ENCODE measurements around the gene GHRH.

Gene GHRH

GRCh38 chr20:37229357-37229756 is 32.3 kb downstream of the GHRH start:
- Histone ChIP-seq H3K4me1 (ENCODE audit: control insufficient read depth in 1 of 2, insufficient read depth in 2 of 2, low read length in 2 of 2) (no peaks in the 10 kb centered on the region), H3K36me3 (ENCODE audit: control insufficient read depth in 1 of 2, insufficient read depth in 2 of 2, low read length in 2 of 2) (peaks cover 73 to 98% of the 10 kb centered on the region in 2 donors), H3K9me3 (ENCODE audit: control insufficient read depth in 1 of 2, low read length in 2 of 2) (no peaks in the 10 kb centered on the region), H3K9ac (ENCODE audit: low read depth in 1 of 2, low read length in 2 of 2) (no peak overlapping the region), H3K4me3 (ENCODE audit: low read depth in 1 of 2, low read length in 2 of 2) (no peak overlapping the region), H3K27ac (ENCODE audit: low read depth, low read length) (no peak overlapping the region), H3K27me3 (ENCODE audit: control insufficient read depth in 1 of 2, insufficient read depth in 2 of 2, low read length in 2 of 2) (no peaks in the 10 kb centered on the region)

- Histone ChIP-seq H3K27ac (ENCODE audit: low read depth, low read length) (no peak overlapping the region), H3K9ac (ENCODE audit: low read depth in 1 of 2, low read length in 2 of 2) (no peak overlapping the region), H3K36me3 (ENCODE audit: control insufficient read depth in 1 of 2, insufficient read depth in 2 of 2, low read length in 2 of 2) (peaks cover 74 to 98% of the 10 kb centered on the region in 2 donors)
Measured at GRCh38 chr20:37228656-37229055, 33.0 kb downstream of the GHRH start.

GRCh38 chr20:37228082-37228481 is 33.5 kb downstream of the GHRH start:
- Histone ChIP-seq H3K27me3 (ENCODE audit: control insufficient read depth in 1 of 2, insufficient read depth in 2 of 2, low read length in 2 of 2) (no peaks in the 10 kb centered on the region), H3K9me3 (ENCODE audit: control insufficient read depth in 1 of 2, low read length in 2 of 2) (no peaks in the 10 kb centered on the region), H3K36me3 (ENCODE audit: control insufficient read depth in 1 of 2, insufficient read depth in 2 of 2, low read length in 2 of 2) (peaks cover 75 to 99% of the 10 kb centered on the region in 2 donors), H3K27ac (ENCODE audit: low read depth, low read length) (no peak overlapping the region), H3K4me3 (ENCODE audit: low read depth in 1 of 2, low read length in 2 of 2) (no peak overlapping the region), H3K4me1 (ENCODE audit: control insufficient read depth in 1 of 2, insufficient read depth in 2 of 2, low read length in 2 of 2) (no peaks in the 10 kb centered on the region), H3K9ac (ENCODE audit: low read depth in 1 of 2, low read length in 2 of 2) (no peak overlapping the region)

More at GRCh38 chr20:37228656-37229055, 33.0 kb downstream of the GHRH start:
- Histone ChIP-seq H3K27me3 (ENCODE audit: control insufficient read depth in 1 of 2, insufficient read depth in 2 of 2, low read length in 2 of 2) (no peaks in the 10 kb centered on the region), H3K4me3 (ENCODE audit: low read depth in 1 of 2, low read length in 2 of 2) (no peak overlapping the region), H3K9me3 (ENCODE audit: control insufficient read depth in 1 of 2, low read length in 2 of 2) (no peaks in the 10 kb centered on the region), H3K4me1 (ENCODE audit: control insufficient read depth in 1 of 2, insufficient read depth in 2 of 2, low read length in 2 of 2) (no peaks in the 10 kb centered on the region)

GRCh38 chr20:37226889-37227288 is 34.7 kb downstream of the GHRH start:
- H3K27ac ChIP-seq (ENCODE audit: low read depth, low read length) = no peak overlapping the region
- no peaks in the 10 kb centered on the region for H3K27me3 ChIP-seq (ENCODE audit: control insufficient read depth in 1 of 2, insufficient read depth in 2 of 2, low read length in 2 of 2)
- H3K4me3 ChIP-seq (ENCODE audit: low read depth in 1 of 2, low read length in 2 of 2) = no peak overlapping the region
- H3K4me1 ChIP-seq (ENCODE audit: control insufficient read depth in 1 of 2, insufficient read depth in 2 of 2, low read length in 2 of 2) = no peaks in the 10 kb centered on the region
- peaks cover 68 to 91% of the 10 kb centered on the region in 2 donors for H3K36me3 ChIP-seq (ENCODE audit: control insufficient read depth in 1 of 2, insufficient read depth in 2 of 2, low read length in 2 of 2)
- no peak overlapping the region for H3K9ac ChIP-seq (ENCODE audit: low read depth in 1 of 2, low read length in 2 of 2)
- no peaks in the 10 kb centered on the region for H3K9me3 ChIP-seq (ENCODE audit: control insufficient read depth in 1 of 2, low read length in 2 of 2)

GRCh38 chr20:37225146-37225545 is 36.5 kb downstream of the GHRH start:
- Histone ChIP-seq H3K4me1 (ENCODE audit: control insufficient read depth in 1 of 2, insufficient read depth in 2 of 2, low read length in 2 of 2) (peaks cover 0 to 6% of the 10 kb centered on the region in 2 donors), H3K27ac (ENCODE audit: low read depth, low read length) (no peak overlapping the region), H3K36me3 (ENCODE audit: control insufficient read depth in 1 of 2, insufficient read depth in 2 of 2, low read length in 2 of 2) (peaks cover 58 to 81% of the 10 kb centered on the region in 2 donors)

GRCh38 chr20:37223053-37223452 is 38.6 kb downstream of the GHRH start:
- Histone ChIP-seq H3K9ac (ENCODE audit: low read depth in 1 of 2, low read length in 2 of 2) (no peak overlapping the region), H3K9me3 (ENCODE audit: control insufficient read depth in 1 of 2, low read length in 2 of 2) (no peaks in the 10 kb centered on the region), H3K4me3 (ENCODE audit: low read depth in 1 of 2, low read length in 2 of 2) (no peak overlapping the region), H3K27ac (ENCODE audit: low read depth, low read length) (no peak overlapping the region), H3K27me3 (ENCODE audit: control insufficient read depth in 1 of 2, insufficient read depth in 2 of 2, low read length in 2 of 2) (no peaks in the 10 kb centered on the region), H3K4me1 (ENCODE audit: control insufficient read depth in 1 of 2, insufficient read depth in 2 of 2, low read length in 2 of 2) (peaks cover 0 to 6% of the 10 kb centered on the region in 2 donors), H3K36me3 (ENCODE audit: control insufficient read depth in 1 of 2, insufficient read depth in 2 of 2, low read length in 2 of 2) (peaks cover 47 to 79% of the 10 kb centered on the region in 2 donors)

More at GRCh38 chr20:37225146-37225545, 36.5 kb downstream of the GHRH start:
- no peak overlapping the region for H3K4me3 ChIP-seq (ENCODE audit: low read depth in 1 of 2, low read length in 2 of 2)
- no peaks in the 10 kb centered on the region for H3K27me3 ChIP-seq (ENCODE audit: control insufficient read depth in 1 of 2, insufficient read depth in 2 of 2, low read length in 2 of 2)
- no peaks in the 10 kb centered on the region for H3K9me3 ChIP-seq (ENCODE audit: control insufficient read depth in 1 of 2, low read length in 2 of 2)
- no peak overlapping the region for H3K9ac ChIP-seq (ENCODE audit: low read depth in 1 of 2, low read length in 2 of 2)

- H3K9me3 ChIP-seq (ENCODE audit: control insufficient read depth in 1 of 2, low read length in 2 of 2) = no peaks in the 10 kb centered on the region
- no peak overlapping the region for H3K9ac ChIP-seq (ENCODE audit: low read depth in 1 of 2, low read length in 2 of 2)
- H3K27ac ChIP-seq (ENCODE audit: low read depth, low read length) = no peak overlapping the region
- H3K4me3 ChIP-seq (ENCODE audit: low read depth in 1 of 2, low read length in 2 of 2) = no peak overlapping the region
- peaks cover 38 to 69% of the 10 kb centered on the region in 2 donors for H3K36me3 ChIP-seq (ENCODE audit: control insufficient read depth in 1 of 2, insufficient read depth in 2 of 2, low read length in 2 of 2)
- no peaks in the 10 kb centered on the region for H3K27me3 ChIP-seq (ENCODE audit: control insufficient read depth in 1 of 2, insufficient read depth in 2 of 2, low read length in 2 of 2)
- H3K4me1 ChIP-seq (ENCODE audit: control insufficient read depth in 1 of 2, insufficient read depth in 2 of 2, low read length in 2 of 2) = peaks cover 0 to 6% of the 10 kb centered on the region in 2 donors
Measured at GRCh38 chr20:37222086-37222485, 39.5 kb downstream of the GHRH start.

GRCh38 chr20:37220731-37221130 is 40.9 kb downstream of the GHRH start:
- Histone ChIP-seq H3K27ac (ENCODE audit: low read depth, low read length) (no peak overlapping the region), H3K27me3 (ENCODE audit: control insufficient read depth in 1 of 2, insufficient read depth in 2 of 2, low read length in 2 of 2) (no peaks in the 10 kb centered on the region), H3K4me3 (ENCODE audit: low read depth in 1 of 2, low read length in 2 of 2) (no peak overlapping the region), H3K4me1 (ENCODE audit: control insufficient read depth in 1 of 2, insufficient read depth in 2 of 2, low read length in 2 of 2) (peaks cover 0 to 6% of the 10 kb centered on the region in 2 donors), H3K36me3 (ENCODE audit: control insufficient read depth in 1 of 2, insufficient read depth in 2 of 2, low read length in 2 of 2) (peaks cover 31 to 66% of the 10 kb centered on the region in 2 donors), H3K9me3 (ENCODE audit: control insufficient read depth in 1 of 2, low read length in 2 of 2) (no peaks in the 10 kb centered on the region), H3K9ac (ENCODE audit: low read depth in 1 of 2, low read length in 2 of 2) (no peak overlapping the region)

GRCh38 chr20:37219751-37220668 is 41.6 kb downstream of the GHRH start:
- no peak overlapping the region for H3K4me3 ChIP-seq (ENCODE audit: low read depth in 1 of 2, low read length in 2 of 2)
- peaks cover 24 to 65% of the 10 kb centered on the region in 2 donors for H3K36me3 ChIP-seq (ENCODE audit: control insufficient read depth in 1 of 2, insufficient read depth in 2 of 2, low read length in 2 of 2)
- no peaks in the 10 kb centered on the region for H3K9me3 ChIP-seq (ENCODE audit: control insufficient read depth in 1 of 2, low read length in 2 of 2)
- no peak overlapping the region for H3K27ac ChIP-seq (ENCODE audit: low read depth, low read length)
- H3K4me1 ChIP-seq (ENCODE audit: control insufficient read depth in 1 of 2, insufficient read depth in 2 of 2, low read length in 2 of 2) = peaks cover 0 to 6% of the 10 kb centered on the region in 2 donors
- H3K27me3 ChIP-seq (ENCODE audit: control insufficient read depth in 1 of 2, insufficient read depth in 2 of 2, low read length in 2 of 2) = no peaks in the 10 kb centered on the region
- H3K9ac ChIP-seq (ENCODE audit: low read depth in 1 of 2, low read length in 2 of 2) = no peak overlapping the region

- H3K27ac ChIP-seq (ENCODE audit: low read depth, low read length) = no peak overlapping the region
- H3K36me3 ChIP-seq (ENCODE audit: control insufficient read depth in 1 of 2, insufficient read depth in 2 of 2, low read length in 2 of 2) = peaks cover 22 to 62% of the 10 kb centered on the region in 2 donors
- H3K27me3 ChIP-seq (ENCODE audit: control insufficient read depth in 1 of 2, insufficient read depth in 2 of 2, low read length in 2 of 2) = no peaks in the 10 kb centered on the region
- H3K4me1 ChIP-seq (ENCODE audit: control insufficient read depth in 1 of 2, insufficient read depth in 2 of 2, low read length in 2 of 2) = peaks cover 0 to 6% of the 10 kb centered on the region in 2 donors
- H3K9me3 ChIP-seq (ENCODE audit: control insufficient read depth in 1 of 2, low read length in 2 of 2) = no peaks in the 10 kb centered on the region
- H3K9ac ChIP-seq (ENCODE audit: low read depth in 1 of 2, low read length in 2 of 2) = no peak overlapping the region
- H3K4me3 ChIP-seq (ENCODE audit: low read depth in 1 of 2, low read length in 2 of 2) = no peak overlapping the region
Measured at GRCh38 chr20:37218976-37219375, 42.6 kb downstream of the GHRH start.
